Left renal pelvis (tissue), 4 donors: ENCODE measurements around the gene CBFA2T3. TPM values are rescaled to one million over a fixed set of nuclear protein-coding genes. Genes with fewer than 3 reads are reported as not detected.

Experiments
- DNase-seq, 4 donors: peaks; one replicate each; pipeline ENCODE4 v3.0.0-alpha.2; 2013; ENCODE audit warnings: low read depth in 4 of 4, low spot score in 3 of 4
- polyA plus RNA-seq, 4 donors: library from polyadenylated mRNA; unstranded; fragments of 120-200 nt; gene quantifications; one replicate each; pipeline ENCODE4 v1.2.1, GENCODE V29; 2013; ENCODE audit not compliant: insufficient read length in 4 of 4

Gene CBFA2T3
- polyA plus RNA-seq, 4 donors, result 2.7 to 3.5 (median 3.2) TPM

GRCh38 chr16:88828711-88829110 is 148.3 kb downstream of the CBFA2T3 start:
- no peak for DNase-seq

GRCh38 chr16:88827727-88828126 is 149.3 kb downstream of the CBFA2T3 start:
- no peak for DNase-seq

- no peak for DNase-seq
Observed at GRCh38 chr16:88826070-88826840, 150.8 kb downstream of the CBFA2T3 start.

- DNase-seq, result no peak
Observed at GRCh38 chr16:88825146-88825545, 151.9 kb downstream of the CBFA2T3 start.

Other genes starting within 250 kb of the CBFA2T3 start
- gene PIEZO1, start 192.0 kb downstream of the CBFA2T3 start, polyA plus RNA-seq, result 10 to 100 TPM; 25.6 to 46.9 (median 36.0) TPM
- 10 to 100 TPM in 3 of 4 donors, 1 to 10 TPM in 1; 9.8 to 20.9 (median 12.0) TPM for gene CDT1, start 173.4 kb downstream of the CBFA2T3 start, polyA plus RNA-seq
- 100 to 1,000 TPM in 1 of 4 donors, 10 to 100 TPM in 3; 57.9 to 122 (median 80.7) TPM for gene APRT, start 165.3 kb downstream of the CBFA2T3 start, polyA plus RNA-seq
- gene GALNS, start 120.3 kb downstream of the CBFA2T3 start, polyA plus RNA-seq, result 10 to 100 TPM; 19.8 to 26.7 (median 22.1) TPM
- gene TRAPPC2L, start 120.1 kb downstream of the CBFA2T3 start, polyA plus RNA-seq, result 10 to 100 TPM; 57.9 to 91.5 (median 77.5) TPM
- not detected for gene PABPN1L, start 110.5 kb downstream of the CBFA2T3 start, polyA plus RNA-seq
- gene ACSF3, start 116.6 kb upstream of the CBFA2T3 start, polyA plus RNA-seq, result 10 to 100 TPM; 19.4 to 39.5 (median 28.8) TPM
- 1 to 10 TPM; 1.5 to 3.5 (median 2.2) TPM for gene CDH15, start 194.5 kb upstream of the CBFA2T3 start, polyA plus RNA-seq
- gene SLC22A31, start 223.3 kb upstream of the CBFA2T3 start, polyA plus RNA-seq, result 1 to 10 TPM in 1 of 4 donors, under 1 TPM in 3; 0.40 to 1.1 (median 0.65) TPM
- gene ZNF778, start 240.5 kb upstream of the CBFA2T3 start, polyA plus RNA-seq, result 1 to 10 TPM; 5.0 to 6.1 (median 5.3) TPM